ENCODE results near the gene GUCY2C.
"Not testable (repeated sequence)": the region's sequence is repeated elsewhere in the genome, so short reads cannot be mapped to it uniquely, and the experiment has no call there.

Gene GUCY2C

GRCh38 chr12:14696265-14696741 is at the start of gene GUCY2C:
Gene GUCY2C, minus strand, starts transcription at chr12:14696599. Its CDS starts 151 bp downstream, at chr12:14696448.
- no peak for DNase-seq (ENCODE audit: low spot score)

- no peak for DNase-seq (ENCODE audit: low spot score)
Observed at GRCh38 chr12:14743061-14743460, 46.7 kb upstream of the GUCY2C start.

GRCh38 chr12:14741942-14742341 is 45.5 kb upstream of the GUCY2C start:
- DNase-seq (ENCODE audit: low spot score) = no peak

- DNase-seq (ENCODE audit: low spot score) = no peak
Observed at GRCh38 chr12:14741153-14741552, 44.8 kb upstream of the GUCY2C start.

GRCh38 chr12:14736441-14736840 is 40.0 kb upstream of the GUCY2C start:
- not testable (repeated sequence) for DNase-seq (ENCODE audit: low spot score)

GRCh38 chr12:14731821-14732220 is 35.4 kb upstream of the GUCY2C start:
- DNase-seq (ENCODE audit: low spot score) = no peak

- no peak for DNase-seq (ENCODE audit: low spot score)
Observed at GRCh38 chr12:14729586-14729985, 33.2 kb upstream of the GUCY2C start.

GRCh38 chr12:14723763-14724162 is 27.4 kb upstream of the GUCY2C start:
- DNase-seq (ENCODE audit: low spot score) = peak; percentile 58

- DNase-seq (ENCODE audit: low spot score) = peak; percentile 57
Observed at GRCh38 chr12:14716848-14717444, 20.5 kb upstream of the GUCY2C start.

- DNase-seq (ENCODE audit: low spot score) = no peak
Observed at GRCh38 chr12:14714437-14714836, 18.0 kb upstream of the GUCY2C start.

GRCh38 chr12:14710632-14711320 is 14.4 kb upstream of the GUCY2C start:
- DNase-seq (ENCODE audit: low spot score) = no peak

- DNase-seq (ENCODE audit: low spot score) = no peak
Observed at GRCh38 chr12:14701809-14702568, 5.6 kb upstream of the GUCY2C start.

GRCh38 chr12:14700935-14701334 is 4.5 kb upstream of the GUCY2C start:
- DNase-seq (ENCODE audit: low spot score) = no peak

GRCh38 chr12:14699923-14700322 is 3.5 kb upstream of the GUCY2C start:
- no peak for DNase-seq (ENCODE audit: low spot score)

GRCh38 chr12:14698555-14698954 is 2.2 kb upstream of the GUCY2C start:
- no peak for DNase-seq (ENCODE audit: low spot score)

GRCh38 chr12:14695715-14696141 is 671 bp downstream of the GUCY2C start:
- DNase-seq (ENCODE audit: low spot score) = no peak

GRCh38 chr12:14694970-14695369 is 1.4 kb downstream of the GUCY2C start:
- DNase-seq (ENCODE audit: low spot score) = no peak

GRCh38 chr12:14694145-14694714 is 2.2 kb downstream of the GUCY2C start:
- DNase-seq (ENCODE audit: low spot score) = no peak

- no peak for DNase-seq (ENCODE audit: low spot score)
Observed at GRCh38 chr12:14693116-14693515, 3.3 kb downstream of the GUCY2C start.

GRCh38 chr12:14691560-14691959 is 4.8 kb downstream of the GUCY2C start:
- peak; percentile 8 for DNase-seq (ENCODE audit: low spot score)

- DNase-seq (ENCODE audit: low spot score) = no peak
Observed at GRCh38 chr12:14689996-14690395, 6.4 kb downstream of the GUCY2C start.

- no peak for DNase-seq (ENCODE audit: low spot score)
Observed at GRCh38 chr12:14689144-14689543, 7.3 kb downstream of the GUCY2C start.

- not testable (repeated sequence) for DNase-seq (ENCODE audit: low spot score)
Observed at GRCh38 chr12:14682231-14682630, 14.2 kb downstream of the GUCY2C start.
